Prostate gland (tissue), 2 donors: ENCODE data around the gene QSOX1.

ENCODE experiments used
- CTCF ChIP-seq, 4 experiments: fragments of 200-600 bp in 2 of 4; fragments of 450-650 bp in 2 of 4; sonication (generic) in 2 of 4; IDR thresholded peaks; 1 replicate in 3 of 4; 2 replicates in 1 of 4; pipeline ENCODE4 v1.5.1; 2016 to 2019; ENCODE audit warnings: antibody characterized with exemption in 4 of 4, mild to moderate bottlenecking in 2 of 4, moderate library complexity in 2 of 4
- POLR2A ChIP-seq: fragments of 450-650 bp; IDR thresholded peaks from one replicate; pipeline ENCODE4 v1.6.1; 2016; ENCODE audit warnings: antibody characterized with exemption, mild to moderate bottlenecking

- no peak for TF ChIP-seq CTCF (IDR thresholded peaks at IDR 0.05)
- no peak for TF ChIP-seq POLR2A
Measured at GRCh38 chr1:180133193-180133592, 21.5 kb upstream of the QSOX1 start.
